Neural cell (in vitro differentiated cells): Measurements from ENCODE around the gene SLC2A4RG. TPM values are rescaled to one million over a fixed set of nuclear protein-coding genes. Genes with fewer than 3 reads are reported as not detected.

ENCODE experiments used
- H2AFZ ChIP-seq: fragments of 200-600, 300-800 bp; sonication (generic), shearing (Covaris generic); 2 replicates; pipeline ENCODE4 v1.6.0; 2014; ENCODE audit warnings: low read depth, mild to moderate bottlenecking, antibody characterized with exemption, low read length, moderate library complexity
- H3F3A ChIP-seq: fragments of 200-600 bp; shearing (Covaris generic); 2 replicates; pipeline ENCODE4 v1.6.1; 2016; ENCODE audit warnings: mild to moderate bottlenecking, moderate library complexity, mixed read lengths, antibody characterized with exemption, low read length; ENCODE audit not compliant: insufficient read depth, poor library complexity, severe bottlenecking
- H3K27ac ChIP-seq: fragments of 200-600, 300-800 bp; sonication (generic), shearing (Covaris generic); 2 replicates; pipeline ENCODE4 v1.5.1; 2014; ENCODE audit warnings: mild to moderate bottlenecking, low read length, moderate library complexity
- H3K27me3 ChIP-seq: fragments of 300-800, 200-600 bp; sonication (generic), shearing (Covaris generic); 2 replicates; pipeline ENCODE4 v1.6.0; 2014; ENCODE audit warnings: mild to moderate bottlenecking, low read depth, low read length, moderate library complexity; ENCODE audit not compliant: insufficient read depth
- H3K36me3 ChIP-seq: fragments of 300-800, 200-600 bp; sonication (generic), shearing (Covaris generic); 2 replicates; pipeline ENCODE4 v1.5.1; 2014; ENCODE audit warnings: mild to moderate bottlenecking, antibody characterized with exemption, low read length, moderate library complexity; ENCODE audit not compliant: insufficient read depth
- H3K4me2 ChIP-seq: fragments of 300-800, 200-600 bp; sonication (generic), shearing (Covaris generic); 2 replicates; pipeline ENCODE4 v1.6.0; 2014; ENCODE audit warnings: mild to moderate bottlenecking, low read length
- H3K4me3 ChIP-seq: fragments of 300-800, 200-600 bp; sonication (generic), shearing (Covaris generic); 2 replicates; pipeline ENCODE4 v1.5.1; 2014; ENCODE audit warnings: mild to moderate bottlenecking, low read length, moderate library complexity
- H3K79me2 ChIP-seq: fragments of 200-600 bp; shearing (Covaris generic); replicated peaks from 2 replicates; pipeline ENCODE4 v1.6.0; 2014; ENCODE audit warnings: mild to moderate bottlenecking, low read length, moderate library complexity; ENCODE audit not compliant: insufficient read depth
- H3K9ac ChIP-seq: fragments of 300-800, 200-600 bp; sonication (generic), shearing (Covaris generic); 2 replicates; pipeline ENCODE4 v1.6.1; 2016; ENCODE audit warnings: mild to moderate bottlenecking, low read length, mixed read lengths
- H3K9me2 ChIP-seq: fragments of 200-600 bp; shearing (Covaris generic); 2 replicates; pipeline ENCODE4 v1.6.1; 2016; ENCODE audit warnings: mild to moderate bottlenecking, low read length, mixed read lengths; ENCODE audit not compliant: insufficient read depth
- H3K9me3 ChIP-seq: fragments of 200-600, 300-800 bp; sonication (generic), shearing (Covaris generic); 2 replicates; pipeline ENCODE4 v1.6.1; 2016; ENCODE audit warnings: mild to moderate bottlenecking, mixed run types, low read length, moderate library complexity, mixed read lengths
- H4K20me1 ChIP-seq: fragments of 200-600 bp; shearing (Covaris generic); 2 replicates; pipeline ENCODE4 v1.6.1; 2016; ENCODE audit warnings: mild to moderate bottlenecking, mixed run types; ENCODE audit not compliant: insufficient read depth
- CTCF ChIP-seq: fragments of 450-650 bp; IDR thresholded peaks from 2 replicates; pipeline ENCODE4 v1.5.1; 2014; ENCODE audit warnings: antibody characterized with exemption, mild to moderate bottlenecking, moderate library complexity; ENCODE audit not compliant: poor library complexity, severe bottlenecking
- EP300 ChIP-seq: fragments of 450-650 bp; conservative IDR thresholded peaks from 2 replicates; pipeline ENCODE4 v1.6.1; 2014; ENCODE audit warnings: antibody characterized with exemption, mild to moderate bottlenecking, moderate library complexity; ENCODE audit not compliant: poor library complexity, severe bottlenecking
- EZH2 ChIP-seq: fragments of 200-600, 300-800 bp; shearing (Covaris generic), sonication (generic); IDR thresholded peaks from 2 replicates; pipeline ENCODE4 v1.6.1; 2014; ENCODE audit warnings: antibody characterized with exemption, low read length, borderline replicate concordance, mild to moderate bottlenecking; ENCODE audit not compliant: insufficient read depth, poor library complexity, severe bottlenecking
- MXI1 ChIP-seq: fragments of 450-650 bp; conservative IDR thresholded peaks from 2 replicates; pipeline ENCODE4 v1.6.1; 2014; ENCODE audit warnings: antibody characterized with exemption, mild to moderate bottlenecking; ENCODE audit not compliant: poor library complexity, severe bottlenecking
- POLR2AphosphoS5 ChIP-seq: IDR thresholded peaks from 2 replicates; pipeline ENCODE4 v1.6.1; 2012
- RAD21 ChIP-seq: fragments of 450-650 bp; conservative IDR thresholded peaks from 2 replicates; pipeline ENCODE4 v1.6.1; 2014; ENCODE audit warnings: antibody characterized with exemption, mild to moderate bottlenecking, moderate library complexity
- REST ChIP-seq: IDR thresholded peaks from 2 replicates; pipeline ENCODE4 v1.6.1; 2012; ENCODE audit warnings: borderline replicate concordance
- SMC3 ChIP-seq: fragments of 450-650 bp; conservative IDR thresholded peaks from 2 replicates; pipeline ENCODE4 v1.6.1; 2014; ENCODE audit warnings: antibody characterized with exemption, mild to moderate bottlenecking, moderate library complexity; ENCODE audit not compliant: poor library complexity
- TAF1 ChIP-seq: IDR thresholded peaks from 2 replicates; pipeline ENCODE4 v1.6.1; 2012; ENCODE audit warnings: low read depth
- polyA plus RNA-seq: library from polyadenylated mRNA; depleted of rRNA; stranded (reverse); fragments of >200 nt; gene quantifications from 2 replicates; pipeline ENCODE4 v1.2.3, GENCODE V29; 2014

SLC2A4RG gene
- polyA plus RNA-seq, 1 donor from 2014 or later: 52.1 TPM

- H3K9me3 ChIP-seq: no peaks in the 10 kb centered on the region
- H3K27me3 ChIP-seq: no peaks in the 10 kb centered on the region
- TF ChIP-seq RAD21: no peak
- no peak for TF ChIP-seq POLR2AphosphoS5
- no peak for TF ChIP-seq EZH2
- TF ChIP-seq EP300: no peak
- no peak for TF ChIP-seq TAF1
- no peak for TF ChIP-seq MXI1
- no peak overlapping the region for H3K27ac ChIP-seq
- no peak overlapping the region for H3K4me2 ChIP-seq
- no peak overlapping the region for H3K4me3 ChIP-seq
- no peaks in the 10 kb centered on the region for H3K9me2 ChIP-seq
- H2AFZ ChIP-seq: no peak overlapping the region
- H3F3A ChIP-seq: no peaks in the 10 kb centered on the region
- no peaks in the 10 kb centered on the region for H3K79me2 ChIP-seq
- no peaks in the 10 kb centered on the region for H3K36me3 ChIP-seq
- H3K9ac ChIP-seq: no peak overlapping the region
- H4K20me1 ChIP-seq: no peaks in the 10 kb centered on the region
These were observed 1.5 kb upstream of the SLC2A4RG start for GRCh38 chr20:63737945-63738686.

GRCh38 chr20:63738687-63739129 lies 868 bp upstream of the SLC2A4RG start:
- Histone ChIP-seq H3K36me3 (no peaks in the 10 kb centered on the region), H3K79me2 (no peaks in the 10 kb centered on the region), H3K27ac (peak overlapping the region; percentile 12), H3K27me3 (no peaks in the 10 kb centered on the region), H3K9me3 (no peaks in the 10 kb centered on the region), H3K9ac (peak overlapping the region; percentile 50), H3F3A (no peaks in the 10 kb centered on the region), H3K4me2 (no peak overlapping the region), H4K20me1 (no peaks in the 10 kb centered on the region), H3K9me2 (no peaks in the 10 kb centered on the region), H3K4me3 (peak overlapping the region; percentile 56), H2AFZ (no peak overlapping the region)
- TF ChIP-seq EZH2 (no peak), TAF1 (no peak), CTCF (no peak), EP300 (no peak), SMC3 (no peak), RAD21 (no peak), POLR2AphosphoS5 (no peak), REST (no peak), MXI1 (no peak)
